Spinal cord (tissue), 10 donors: ENCODE data around the gene ENTR1. TPM values are rescaled to one million over a fixed set of nuclear protein-coding genes. Genes with fewer than 3 reads are reported as not detected.

Experiments used
- DNase-seq, 6 donors: peaks; one replicate each; pipeline versions ENCODE4 v3.0.0 to v3.0.0-alpha.2; 2013 to 2015; ENCODE audit warnings: low spot score in 6 of 6, low read depth in 4 of 6
- H3K27ac ChIP-seq: one replicate; pipeline ENCODE4 v1.5.1; 2013; ENCODE audit warnings: low read depth, low read length, control low read depth
- H3K27me3 ChIP-seq: one replicate; pipeline ENCODE4 v1.6.1; 2013; ENCODE audit warnings: low read length; ENCODE audit not compliant: control insufficient read depth, insufficient read depth
- H3K36me3 ChIP-seq: one replicate; pipeline ENCODE4 v1.6.1; 2013; ENCODE audit warnings: low read length; ENCODE audit not compliant: control insufficient read depth, insufficient read depth
- H3K4me1 ChIP-seq: one replicate; pipeline ENCODE4 v1.6.1; 2013; ENCODE audit warnings: low read length; ENCODE audit not compliant: control insufficient read depth, insufficient read depth
- H3K4me3 ChIP-seq: one replicate; pipeline ENCODE4 v1.5.1; 2013; ENCODE audit warnings: low read depth, low read length, control low read depth
- H3K9me3 ChIP-seq: one replicate; pipeline ENCODE4 v1.6.1; 2013; ENCODE audit warnings: low read length; ENCODE audit not compliant: control insufficient read depth, insufficient read depth
- WGBS: methylation state at CpG from one replicate; pipeline ENCODE4 v1.1.5; 2013; ENCODE audit warnings: missing lambda C conversion rate; ENCODE audit not compliant: insufficient coverage; 5-methylcytosine and 5-hydroxymethylcytosine counted together
- polyA plus RNA-seq, 2 donors: library from polyadenylated mRNA; unstranded; fragments of 120-200 nt; gene quantifications; one replicate each; pipeline ENCODE4 v1.2.1, GENCODE V29; 2013; ENCODE audit not compliant: insufficient read length in 2 of 2
- total RNA-seq, 2 donors: library from RNA; depleted of rRNA in 1 of 2; stranded (reverse); fragments of 120-200 nt in 1 of 2; fragments of >200 nt in 1 of 2; gene quantifications; one replicate each; pipeline versions ENCODE4 v1.2.3 to v1.2.4, GENCODE V29; 2013 to 2014
- donor health status: healthy.

Gene ENTR1
- total and polyA plus RNA-seq, 4 donors = 22.9 to 69.7 (median 42.7) TPM

DNA sequence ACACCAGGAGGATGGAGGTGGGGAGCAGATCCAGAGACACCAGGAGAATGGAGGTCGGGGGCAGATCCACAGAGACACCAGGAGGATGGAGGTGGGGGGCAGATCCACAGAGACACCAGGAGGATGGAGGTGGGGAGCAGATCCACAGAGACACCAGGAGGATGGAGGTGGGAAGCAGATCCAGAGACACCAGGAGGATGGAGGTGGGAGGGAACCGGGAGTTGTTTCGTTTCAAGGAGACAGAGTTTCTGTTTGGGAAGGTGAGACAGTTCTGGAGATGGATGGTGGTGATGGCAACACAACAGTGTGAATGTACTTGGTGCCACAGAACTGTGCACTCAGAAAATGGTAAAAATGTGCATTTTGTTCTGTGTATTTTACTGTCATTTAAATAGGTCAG, 38.2 kb upstream of the ENTR1 start:
- H3K27ac ChIP-seq = no peak overlapping the region
- no peaks in the 10 kb centered on the region for H3K4me1 ChIP-seq
- no peaks in the 10 kb centered on the region for H3K9me3 ChIP-seq
- H3K27me3 ChIP-seq = no peaks in the 10 kb centered on the region
- H3K4me3 ChIP-seq = no peak overlapping the region
- peaks cover 82% of the 10 kb centered on the region for H3K36me3 ChIP-seq
- no peak for DNase-seq
- WGBS = 96% methylated on average over 3 of the region's 3 CpGs

GRCh38 chr9:136447173-136447778, 36.9 kb upstream of the ENTR1 start:
- H3K27ac ChIP-seq = no peak overlapping the region
- peaks cover 91% of the 10 kb centered on the region for H3K36me3 ChIP-seq
- 96% methylated on average over 23 of the region's 27 CpGs for WGBS
- H3K9me3 ChIP-seq = no peaks in the 10 kb centered on the region
- DNase-seq = no peak
- no peaks in the 10 kb centered on the region for H3K27me3 ChIP-seq
- H3K4me1 ChIP-seq = no peaks in the 10 kb centered on the region
- no peak overlapping the region for H3K4me3 ChIP-seq

DNA sequence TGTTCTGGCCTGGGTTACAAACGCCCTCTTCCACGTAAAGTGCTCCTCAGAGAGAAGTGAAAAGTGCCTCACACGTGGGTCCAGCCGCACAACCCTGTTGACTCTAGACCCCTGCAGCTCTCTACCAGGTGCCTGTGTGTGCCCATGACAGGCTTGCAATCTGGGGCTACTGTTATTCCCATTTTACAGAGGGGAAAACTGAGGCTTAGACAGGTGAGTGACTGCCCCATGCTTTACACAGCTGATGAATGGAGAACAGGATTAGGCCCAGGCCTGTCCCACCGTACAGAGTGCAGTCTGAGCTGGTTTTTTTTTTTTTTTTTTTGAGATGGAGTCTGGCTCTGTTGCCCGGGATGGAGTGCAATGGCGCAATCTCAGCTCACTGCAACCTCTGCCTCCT, 35.4 kb upstream of the ENTR1 start:
- Histone ChIP-seq H3K36me3 (peaks cover 97% of the 10 kb centered on the region), H3K4me3 (no peak overlapping the region), H3K27ac (no peak overlapping the region), H3K9me3 (no peaks in the 10 kb centered on the region), H3K27me3 (no peaks in the 10 kb centered on the region), H3K4me1 (no peaks in the 10 kb centered on the region)
- 91% methylated on average over 6 of the region's 7 CpGs for WGBS
- DNase-seq = no peak

DNA sequence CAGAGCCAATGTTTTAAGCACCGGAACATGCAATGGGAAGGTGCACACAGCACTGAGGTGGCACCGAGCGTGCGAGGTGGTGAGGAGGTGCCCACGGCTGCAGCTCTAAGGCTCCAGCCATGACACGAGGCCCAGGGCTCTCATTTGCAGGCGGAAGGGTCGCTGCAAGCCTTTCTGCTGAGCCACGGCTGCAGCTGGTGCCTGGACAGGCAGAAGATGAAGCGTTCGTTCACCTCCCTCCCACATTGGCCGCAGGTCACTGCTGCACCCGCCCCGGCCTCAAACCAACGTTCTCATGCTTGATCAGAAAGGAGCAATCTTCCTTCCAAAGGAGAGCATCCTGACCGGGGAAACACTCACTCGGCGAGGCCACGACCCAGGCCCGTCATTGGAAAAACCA, 33.7 kb upstream of the ENTR1 start:
- DNase-seq = no peak
- Histone ChIP-seq H3K4me3 (no peak overlapping the region), H3K36me3 (peaks cover 88% of the 10 kb centered on the region), H3K27me3 (no peaks in the 10 kb centered on the region), H3K27ac (no peak overlapping the region), H3K4me1 (peaks cover 5% of the 10 kb centered on the region), H3K9me3 (no peaks in the 10 kb centered on the region)
- WGBS = 94% methylated on average over 20 of the region's 20 CpGs

GRCh38 chr9:136443687-136444086, 33.3 kb upstream of the ENTR1 start:
- no peak overlapping the region for H3K4me3 ChIP-seq
- H3K27me3 ChIP-seq = no peaks in the 10 kb centered on the region
- H3K36me3 ChIP-seq = peaks cover 83% of the 10 kb centered on the region
- WGBS = 97% methylated on average over 4 of the region's 7 CpGs
- no peaks in the 10 kb centered on the region for H3K9me3 ChIP-seq
- H3K4me1 ChIP-seq = peaks cover 5% of the 10 kb centered on the region
- no peak for DNase-seq
- H3K27ac ChIP-seq = no peak overlapping the region

DNA sequence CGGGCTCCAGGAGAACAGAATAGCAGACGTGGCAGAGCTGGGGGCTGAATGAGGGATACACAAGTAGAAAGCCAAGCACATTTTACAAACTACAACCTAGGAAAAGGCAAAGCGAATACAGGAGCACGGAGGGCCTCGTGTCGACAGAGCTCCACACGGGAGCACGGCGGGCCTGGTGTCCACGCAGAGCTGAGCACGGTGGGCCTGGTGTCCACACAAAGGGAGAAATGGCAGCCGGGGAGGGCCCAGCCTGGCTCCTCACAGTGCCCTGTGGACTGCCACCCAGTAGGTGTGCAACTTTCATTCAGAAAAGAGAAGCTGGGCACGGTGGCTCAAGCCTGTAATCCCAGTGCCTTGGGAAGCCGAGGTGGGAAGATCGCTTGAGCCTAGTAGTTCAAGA, 32.7 kb upstream of the ENTR1 start:
- Histone ChIP-seq H3K9me3 (no peaks in the 10 kb centered on the region), H3K27me3 (no peaks in the 10 kb centered on the region), H3K36me3 (peaks cover 77% of the 10 kb centered on the region), H3K4me1 (peaks cover 8% of the 10 kb centered on the region), H3K27ac (no peak overlapping the region), H3K4me3 (no peak overlapping the region)
- no peak for DNase-seq
- 95% methylated on average over 14 of the region's 15 CpGs for WGBS

GRCh38 chr9:136442265-136442664, 31.9 kb upstream of the ENTR1 start:
- Histone ChIP-seq H3K4me1 (peaks cover 16% of the 10 kb centered on the region), H3K36me3 (peaks cover 79% of the 10 kb centered on the region), H3K27ac (no peak overlapping the region), H3K4me3 (no peak overlapping the region), H3K9me3 (no peaks in the 10 kb centered on the region), H3K27me3 (no peaks in the 10 kb centered on the region)
- DNase-seq = no peak
- 95% methylated on average over 3 of the region's 5 CpGs for WGBS

DNA sequence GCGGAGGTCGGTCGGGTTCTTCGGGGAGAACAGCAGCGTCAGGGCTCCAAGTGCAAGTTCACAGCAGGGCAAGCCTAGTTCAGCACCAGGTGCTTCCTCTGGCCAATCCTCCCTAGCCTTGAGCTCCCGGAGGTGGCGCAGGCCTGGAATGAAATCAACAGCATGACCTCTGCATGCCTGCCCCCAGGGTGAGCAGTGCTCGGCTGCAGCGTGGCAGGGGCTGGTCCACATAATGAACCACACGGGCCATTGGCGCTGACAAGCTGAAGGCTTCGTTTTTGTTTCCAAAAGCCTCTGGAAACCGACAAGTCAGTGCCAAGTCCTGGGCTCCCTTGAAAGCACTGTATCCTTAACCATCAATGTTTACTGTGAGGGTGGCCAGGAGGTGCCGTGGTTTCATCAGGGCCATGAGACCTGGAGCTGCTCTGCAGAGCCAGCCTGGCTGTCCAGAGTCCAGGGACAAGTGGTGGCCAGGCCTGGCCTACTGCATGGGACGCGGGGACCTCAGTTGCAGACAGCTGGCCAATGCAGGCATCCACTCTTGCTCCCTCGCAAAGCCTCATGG, 31.3 kb upstream of the ENTR1 start:
- Histone ChIP-seq H3K27ac (no peak overlapping the region), H3K36me3 (peaks cover 79% of the 10 kb centered on the region), H3K4me3 (no peak overlapping the region), H3K27me3 (no peaks in the 10 kb centered on the region), H3K9me3 (no peaks in the 10 kb centered on the region), H3K4me1 (peaks cover 21% of the 10 kb centered on the region)
- 89% methylated on average over 17 of the region's 17 CpGs for WGBS
- DNase-seq = no peak

- no peak overlapping the region for H3K4me3 ChIP-seq
- DNase-seq = no peak
- H3K36me3 ChIP-seq = peaks cover 78% of the 10 kb centered on the region
- no peaks in the 10 kb centered on the region for H3K9me3 ChIP-seq
- WGBS = 94% methylated on average over 14 of the region's 15 CpGs
- H3K27ac ChIP-seq = no peak overlapping the region
- H3K27me3 ChIP-seq = no peaks in the 10 kb centered on the region
- peaks cover 25% of the 10 kb centered on the region for H3K4me1 ChIP-seq
Measured at GRCh38 chr9:136441191-136441680, 30.8 kb upstream of the ENTR1 start.
